Panc1 (cell line): Measurements from ENCODE around the gene BACH2. TPM values are rescaled to one million over a fixed set of nuclear protein-coding genes. Genes with fewer than 3 reads are reported as not detected.

Source experiments
- ATAC-seq: fragments of 200-7000 bp; cut with Tn5 transposase; 2 replicates; pipeline ENCODE4 v1.9.1; 2020; ENCODE audit warnings: mild to moderate bottlenecking, moderate library complexity
- BruUV-seq: library from RNA; stranded (reverse); fragments of 400-500 nt; replicated peaks from 2 replicates; lab custom pipeline; 2021; lab: Mats Ljungman, UMichigan
- CTCF ChIA-PET: fragments of 300-600 bp; sonication (Branson Sonifier 250); formaldehyde crosslinking; loops from one replicate; lab custom pipeline; 2022; ENCODE audit warnings: antibody characterized with exemption; lab: Charles Lee
- POLR2A ChIA-PET: fragments of 300-600 bp; sonication (Branson Sonifier 250); formaldehyde crosslinking; loops from one replicate; lab custom pipeline; 2022; ENCODE audit warnings: antibody characterized with exemption; lab: Charles Lee
- DNase-seq: peaks from one replicate; pipeline ENCODE4 v3.0.0-alpha.2; 2010; ENCODE audit warnings: low read depth, low spot score
- H3K27ac ChIP-seq: 2 replicates; pipeline ENCODE4 v1.5.1; 2011; ENCODE audit warnings: mild to moderate bottlenecking, low read length, inconsistent platforms
- H3K27me3 ChIP-seq: fragments of 200-500 bp; sonication (Bioruptor generic); 2 replicates; pipeline ENCODE4 v1.6.0; 2014; ENCODE audit warnings: low read length, inconsistent platforms; ENCODE audit not compliant: control insufficient read depth, insufficient read depth
- H3K36me3 ChIP-seq: fragments of 200-500 bp; sonication (Bioruptor generic); 2 replicates; pipeline ENCODE4 v1.5.1; 2014; ENCODE audit warnings: inconsistent platforms, mild to moderate bottlenecking, low read length, moderate library complexity; ENCODE audit not compliant: control insufficient read depth, insufficient read depth
- H3K4me1 ChIP-seq: 2 replicates; pipeline ENCODE4 v1.5.1; 2011; ENCODE audit warnings: inconsistent platforms, mild to moderate bottlenecking, low read length, moderate library complexity; ENCODE audit not compliant: control insufficient read depth, insufficient read depth
- H3K4me3 ChIP-seq, 2 experiments: 2 replicates each; pipeline ENCODE4 v1.5.1; 2011 to 2012; ENCODE audit warnings: low read depth in 2 of 2, low read length in 2 of 2, mild to moderate bottlenecking in 2 of 2, inconsistent platforms in 1 of 2, moderate library complexity in 1 of 2
- H3K9me3 ChIP-seq: fragments of 200-500 bp; sonication (Bioruptor generic); 2 replicates; pipeline ENCODE4 v1.5.1; 2014; ENCODE audit warnings: low read depth, mild to moderate bottlenecking, inconsistent platforms, low read length, moderate library complexity; ENCODE audit not compliant: control insufficient read depth, insufficient read depth
- CTCF ChIP-seq: fragments of 450-650 bp; IDR thresholded peaks from 2 replicates; pipeline ENCODE4 v1.5.1; 2017; ENCODE audit warnings: mild to moderate bottlenecking
- POLR2AphosphoS5 ChIP-seq: IDR thresholded peaks from 2 replicates; pipeline ENCODE4 v1.6.1; 2012; ENCODE audit warnings: mild to moderate bottlenecking, low read depth, low read length, moderate library complexity
- REST ChIP-seq, 2 experiments: IDR thresholded peaks; 2 replicates each; pipeline ENCODE4 v1.6.1; 2011 to 2012; ENCODE audit warnings: low read depth in 2 of 2, control low read depth in 1 of 2, low read length in 1 of 2, mild to moderate bottlenecking in 1 of 2, moderate library complexity in 1 of 2; ENCODE audit not compliant: insufficient read depth in 1 of 2
- SIN3A ChIP-seq: IDR thresholded peaks from 2 replicates; pipeline ENCODE4 v1.6.1; 2012; ENCODE audit warnings: low read depth, mild to moderate bottlenecking, low read length, moderate library complexity, borderline replicate concordance; ENCODE audit not compliant: insufficient read depth
- TCF7L2 ChIP-seq: IDR thresholded peaks from 2 replicates; pipeline ENCODE4 v1.6.1; 2011; ENCODE audit warnings: mild to moderate bottlenecking, low read depth, low read length, inconsistent platforms
- in situ Hi-C: cut with HindIII; loops from 2 replicates; pipeline ENCODE4 v1.10.0; 2016; ENCODE audit warnings: low sequenced_read_pairs, low pct_unique_long_range_greater_than_20kb
- intact Hi-C: fragments of 100-400 bp; cut with micrococcal nuclease; formaldehyde crosslinking; loops from one replicate; pipeline ENCODE4 v1.10.0; 2022; ENCODE audit not compliant: unreplicated experiment
- total RNA-seq: library from RNA; stranded (reverse); gene quantifications from one replicate; pipeline ENCODE4 v1.2.1, GENCODE V29; 2021; ENCODE audit not compliant: unreplicated experiment

The BACH2 gene
- total RNA-seq, 1 experiment from 2014 or later = 1.6 TPM

GRCh38 chr6:90098627-90099026 lies 198.0 kb downstream of the BACH2 start:
- Histone ChIP-seq H3K27ac (no peak overlapping the region), H3K4me3 (no peak overlapping the region), H3K4me1 (no peaks in the 10 kb centered on the region), H3K36me3 (no peaks in the 10 kb centered on the region), H3K27me3 (no peaks in the 10 kb centered on the region; the same call in 1 of the 2 replicates), H3K9me3 (no peaks in the 10 kb centered on the region)
- DNase-seq (no peak), ATAC-seq (no peak)
- BruUV-seq = no TSS peak
- CTCF ChIA-PET = no interaction called here
- in situ Hi-C loops = no loop called here
- TF ChIP-seq TCF7L2 (no peak), CTCF (no peak), POLR2AphosphoS5 (no peak), REST (IDR thresholded peaks at IDR 0.05; ENCODE audit: insufficient read depth in 1 of 2, low read depth in 2 of 2, low read length in 1 of 2) (no peak), SIN3A (no peak)
- POLR2A ChIA-PET = no interaction called here
- intact Hi-C loops = no loop called here

GRCh38 chr6:90098001-90098531 lies 198.6 kb downstream of the BACH2 start:
- intact Hi-C loops (no loop called here), in situ Hi-C loops (no loop called here)
- BruUV-seq = no TSS peak
- H3K9me3 ChIP-seq = no peaks in the 10 kb centered on the region
- no peak for ATAC-seq
- ChIA-PET CTCF (no interaction called here), POLR2A (no interaction called here)
- no peaks in the 10 kb centered on the region for H3K36me3 ChIP-seq
- no peaks in the 10 kb centered on the region for H3K4me1 ChIP-seq
- no peak for TF ChIP-seq REST (IDR thresholded peaks at IDR 0.05; ENCODE audit: insufficient read depth in 1 of 2, low read depth in 2 of 2, low read length in 1 of 2)
- TF ChIP-seq CTCF = peak; percentile 37; the same call in 1 of the 2 replicates
- H3K27me3 ChIP-seq = no peaks in the 10 kb centered on the region; the same call in 1 of the 2 replicates
- no peak overlapping the region for H3K4me3 ChIP-seq
- H3K27ac ChIP-seq = no peak overlapping the region
- no peak for DNase-seq
